ENCODE measurements around the gene EFCC1.

DNA sequence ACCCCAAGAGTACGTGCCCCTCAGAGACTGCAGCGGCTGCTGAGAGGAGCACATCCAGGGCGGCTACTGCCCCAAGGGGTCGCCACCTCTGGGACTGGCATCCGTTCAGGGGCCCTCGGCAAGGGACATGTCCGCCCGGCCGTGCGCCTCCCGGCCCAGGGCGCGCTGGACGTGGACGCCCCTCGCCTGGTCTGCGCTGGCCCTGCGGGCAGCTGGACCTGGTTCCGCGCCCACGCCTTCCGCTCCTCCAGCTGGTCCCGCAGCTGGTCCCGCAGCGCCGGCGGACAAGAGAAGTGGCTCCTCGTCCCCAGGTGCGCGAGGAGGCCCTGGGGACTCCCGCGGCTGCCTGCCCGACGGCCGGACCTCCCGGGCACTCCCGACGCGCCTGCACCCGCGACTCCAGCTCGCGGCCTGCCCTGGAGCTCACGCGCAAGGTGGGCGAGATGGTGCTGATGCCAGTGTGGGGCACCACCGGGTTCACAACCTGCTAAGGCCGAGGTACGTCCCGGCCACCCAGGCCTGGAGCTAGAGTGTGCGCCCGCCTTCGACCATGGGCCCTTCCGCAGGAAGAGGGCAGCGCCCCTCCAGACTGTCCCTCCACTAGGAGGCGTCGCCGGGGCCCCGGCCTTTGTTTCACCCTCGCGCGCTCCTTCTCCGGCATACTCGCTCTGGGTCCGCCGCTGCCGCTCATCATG lies 45.1 kb downstream of the EFCC1 start:
- TF ChIP-seq, protein P1, sequence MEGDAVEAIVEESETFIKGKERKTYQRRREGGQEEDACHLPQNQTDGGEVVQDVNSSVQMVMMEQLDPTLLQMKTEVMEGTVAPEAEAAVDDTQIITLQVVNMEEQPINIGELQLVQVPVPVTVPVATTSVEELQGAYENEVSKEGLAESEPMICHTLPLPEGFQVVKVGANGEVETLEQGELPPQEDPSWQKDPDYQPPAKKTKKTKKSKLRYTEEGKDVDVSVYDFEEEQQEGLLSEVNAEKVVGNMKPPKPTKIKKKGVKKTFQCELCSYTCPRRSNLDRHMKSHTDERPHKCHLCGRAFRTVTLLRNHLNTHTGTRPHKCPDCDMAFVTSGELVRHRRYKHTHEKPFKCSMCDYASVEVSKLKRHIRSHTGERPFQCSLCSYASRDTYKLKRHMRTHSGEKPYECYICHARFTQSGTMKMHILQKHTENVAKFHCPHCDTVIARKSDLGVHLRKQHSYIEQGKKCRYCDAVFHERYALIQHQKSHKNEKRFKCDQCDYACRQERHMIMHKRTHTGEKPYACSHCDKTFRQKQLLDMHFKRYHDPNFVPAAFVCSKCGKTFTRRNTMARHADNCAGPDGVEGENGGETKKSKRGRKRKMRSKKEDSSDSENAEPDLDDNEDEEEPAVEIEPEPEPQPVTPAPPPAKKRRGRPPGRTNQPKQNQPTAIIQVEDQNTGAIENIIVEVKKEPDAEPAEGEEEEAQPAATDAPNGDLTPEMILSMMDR (conservative IDR thresholded peaks at IDR 0.05; ENCODE audit: low read depth, low read length) = no peak
- no peak for TF ChIP-seq EZH2 (IDR thresholded peaks at IDR 0.05; ENCODE audit: borderline replicate concordance, low read depth, low read length, poor library complexity, severe bottlenecking)
